K562 (cell line): ENCODE data around the gene ARHGAP25. TPM values are rescaled to one million over a fixed set of nuclear protein-coding genes. Genes with fewer than 3 reads are reported as not detected.

Source experiments
- ATAC-seq: fragments of 200-7000 bp; cut with Tn5 transposase; 3 replicates; pipeline ENCODE4 v1.9.1; 2020; ENCODE audit warnings: moderate library complexity
- BruUV-seq: library from RNA; stranded (reverse); fragments of 400-500 nt; replicated peaks from 2 replicates; lab custom pipeline; 2021; lab: Mats Ljungman, UMichigan
- CTCF ChIA-PET: fragments of 300-600 bp; formaldehyde crosslinking; extraction: SDS; loops from one replicate; lab custom pipeline; 2021; ENCODE audit warnings: low intra/inter-chr PET ratio; lab: Yijun Ruan, JAX
- POLR2A ChIA-PET: fragments of 300-600, 350-650 bp; sonication (Branson Sonifier 250); formaldehyde crosslinking; extraction: SDS; loops from one replicate; lab custom pipeline; 2021; ENCODE audit warnings: antibody characterized with exemption, inconsistent platforms; lab: Yijun Ruan, JAX
- DNase-seq, 4 experiments: peaks; one replicate each; pipeline versions ENCODE4 v3.0.0 to v3.0.0-alpha.2; 2011 to 2018; ENCODE audit warnings: low spot score in 3 of 4, mixed read lengths in 3 of 4; ENCODE audit errors: extremely low read depth in 1 of 4
- FAIRE-seq: peaks from 2 replicates; lab custom pipeline; 2011; peaks lifted over from hg19 to GRCh38; lab: Jason Lieb, UNC
- H2AFZ ChIP-seq: 2 replicates; pipeline ENCODE4 v1.6.0; 2011; ENCODE audit warnings: low read depth, low read length, control low read depth, inconsistent platforms
- H3K27ac ChIP-seq: fragments of 200-600 bp; 3 replicates; pipeline ENCODE4 v1.8.0; 2011; ENCODE audit warnings: low read depth, mild to moderate bottlenecking, control low read depth, inconsistent platforms, low read length, moderate library complexity, mixed read lengths; ENCODE audit errors: extremely low read depth
- H3K27me3 ChIP-seq, 2 experiments: fragments of 300-600 bp in 1 of 2; 2 replicates in 1 of 2; 3 replicates in 1 of 2; pipeline versions ENCODE4 v1.6.0 to v1.8.0; 2011; ENCODE audit warnings: inconsistent platforms in 2 of 2, low read length in 2 of 2, mild to moderate bottlenecking in 1 of 2, mixed read lengths in 1 of 2, moderate library complexity in 1 of 2; ENCODE audit not compliant: control insufficient read depth in 2 of 2, insufficient read depth in 2 of 2
- H3K36me3 ChIP-seq: fragments of 300-600 bp; 3 replicates; pipeline ENCODE4 v1.8.0; 2011; ENCODE audit warnings: mild to moderate bottlenecking, low read length, inconsistent platforms; ENCODE audit not compliant: control insufficient read depth, insufficient read depth
- H3K4me1 ChIP-seq, 2 experiments: fragments of 200-600 bp in 1 of 2; replicated peaks in 1 of 2; 2 replicates in 1 of 2; 3 replicates in 1 of 2; pipeline versions ENCODE4 v1.5.1 to v1.8.0; 2011; ENCODE audit warnings: inconsistent platforms in 2 of 2, low read length in 2 of 2, mild to moderate bottlenecking in 1 of 2, mixed read lengths in 1 of 2, moderate library complexity in 1 of 2; ENCODE audit not compliant: control insufficient read depth in 2 of 2, insufficient read depth in 2 of 2
- H3K4me2 ChIP-seq: 2 replicates; pipeline ENCODE4 v1.6.1; 2011; ENCODE audit warnings: low read length, control low read depth, inconsistent platforms, mixed read lengths; ENCODE audit not compliant: insufficient read depth
- H3K4me3 ChIP-seq: fragments of 200-600 bp; sonication (generic), shearing (Covaris generic); 2 replicates; pipeline ENCODE4 v1.5.1; 2016; ENCODE audit warnings: control low read depth, inconsistent platforms
- H3K79me2 ChIP-seq: fragments of 200-600 bp; 3 replicates; pipeline ENCODE4 v1.8.0; 2011; ENCODE audit warnings: low read length, inconsistent platforms; ENCODE audit not compliant: control insufficient read depth, insufficient read depth
- H3K9ac ChIP-seq, 2 experiments: 2 replicates each; pipeline versions ENCODE4 v1.6.0 to v1.6.1; 2011; ENCODE audit warnings: low read depth in 2 of 2, low read length in 2 of 2, control low read depth in 1 of 2, inconsistent platforms in 1 of 2, mild to moderate bottlenecking in 1 of 2, mixed read lengths in 1 of 2; ENCODE audit not compliant: insufficient read depth in 1 of 2
- H3K9me1 ChIP-seq: one replicate; pipeline ENCODE4 v1.6.0; 2011; ENCODE audit warnings: inconsistent platforms, mild to moderate bottlenecking, low read length, moderate library complexity; ENCODE audit not compliant: control insufficient read depth, insufficient read depth
- H3K9me3 ChIP-seq: replicated peaks from 2 replicates; pipeline ENCODE4 v1.5.1; 2011; ENCODE audit warnings: low read depth, low read length, inconsistent platforms; ENCODE audit not compliant: control insufficient read depth, insufficient read depth
- H4K20me1 ChIP-seq: replicated peaks from 2 replicates; pipeline ENCODE4 v1.6.1; 2011; ENCODE audit warnings: low read length, inconsistent platforms, mixed read lengths; ENCODE audit not compliant: control insufficient read depth, insufficient read depth
- ID3 ChIP-seq, 2 experiments: fragments of 250-450 bp in 1 of 2; fragments of 450-650 bp in 1 of 2; sonication (Bioruptor Pico) in 1 of 2; IDR thresholded peaks; 2 replicates each; pipeline versions ENCODE4 v1.6.1 to v1.8.0; 2016 to 2021; ENCODE audit warnings: mild to moderate bottlenecking in 2 of 2, moderate library complexity in 2 of 2, missing compliant biosample characterization in 1 of 2, missing genetic modification characterization in 1 of 2
- KDM5B ChIP-seq: fragments of 200-600 bp; sonication (generic); IDR thresholded peaks from 2 replicates; pipeline ENCODE4 v1.6.1; 2012; ENCODE audit warnings: low read depth, mild to moderate bottlenecking, moderate library complexity, low read length, control low read depth, inconsistent platforms; ENCODE audit not compliant: insufficient replicate concordance
- MEIS2 ChIP-seq: fragments of 450-650 bp; IDR thresholded peaks from 2 replicates; pipeline ENCODE4 v1.6.1; 2014; ENCODE audit warnings: mild to moderate bottlenecking; ENCODE audit not compliant: partially characterized antibody
- PBX2 ChIP-seq, 2 experiments: IDR thresholded peaks in 1 of 2; conservative IDR thresholded peaks in 1 of 2; 2 replicates each; pipeline ENCODE4 v1.6.1; 2016; ENCODE audit warnings: low read depth in 2 of 2, mild to moderate bottlenecking in 1 of 2, missing compliant biosample characterization in 1 of 2, missing genetic modification characterization in 1 of 2, moderate library complexity in 1 of 2
- PKNOX1 ChIP-seq: fragments of 450-650 bp; IDR thresholded peaks from 2 replicates; pipeline ENCODE4 v1.6.1; 2016
- PTTG1 ChIP-seq: fragments of 450-650 bp; IDR thresholded peaks from 2 replicates; pipeline ENCODE4 v1.6.1; 2016; ENCODE audit warnings: low read depth, mild to moderate bottlenecking, missing genetic modification characterization, missing compliant biosample characterization
- STAG1 ChIP-seq: sonication (generic); formaldehyde crosslinking; IDR thresholded peaks from 2 replicates; pipeline ENCODE4 v1.5.0; 2020; ENCODE audit warnings: missing genetic modification reagents, borderline replicate concordance
- ZFX ChIP-seq: sonication (generic); formaldehyde crosslinking; IDR thresholded peaks from 2 replicates; pipeline ENCODE4 v1.8.0; 2022; ENCODE audit warnings: mild to moderate bottlenecking, missing genetic modification reagents, moderate library complexity
- ZNF239 ChIP-seq: fragments of 250-450 bp; sonication (Bioruptor Pico); IDR thresholded peaks from 2 replicates; pipeline ENCODE4 v1.4.0; 2020; ENCODE audit warnings: mild to moderate bottlenecking
- ZNF311 ChIP-seq: fragments of 250-450 bp; sonication (Bioruptor Pico); IDR thresholded peaks from 2 replicates; pipeline ENCODE4 v1.4.0; 2020; ENCODE audit warnings: mild to moderate bottlenecking, moderate library complexity
- ZNF449 ChIP-seq: fragments of 250-450 bp; sonication (Bioruptor Pico); IDR thresholded peaks from 2 replicates; pipeline ENCODE4 v1.8.0; 2022; ENCODE audit warnings: moderate library complexity, mild to moderate bottlenecking, inconsistent platforms
- in situ Hi-C: fragments of 300-500 bp; cut with MboI; formaldehyde crosslinking; loops from 4 replicates; pipeline ENCODE4 v1.15.0; 2018; ENCODE audit warnings: inconsistent platforms, mixed read lengths
- intact Hi-C: fragments of 100-400 bp; cut with micrococcal nuclease; formaldehyde crosslinking; loops from 2 replicates; pipeline ENCODE4 v1.14.2; 2022
- polyA plus RNA-seq, 8 experiments: library from polyadenylated mRNA; depleted of rRNA in 4 of 8; stranded (reverse) in 5 of 8; unstranded in 3 of 8; fragments of >200 nt; fragmentation: Nextera tagmentation in 2 of 8; fragmentation: Illumina TruSeq in 1 of 8; extraction: Ambion mirVana in 2 of 8; extraction: Trizol in 1 of 8; gene quantifications; 2 replicates each; pipeline versions ENCODE4 v1.2.1 to v1.2.3, GENCODE V29; 2011 to 2014; ENCODE audit warnings: inconsistent platforms in 1 of 8, missing spikeins in 1 of 8
- total RNA-seq, 7 experiments: library from RNA; depleted of rRNA in 6 of 7; stranded (reverse); fragments of >200 nt in 6 of 7; fragmentation: Illumina TruSeq in 2 of 7; extraction: Trizol in 2 of 7; gene quantifications; 2 replicates each; pipeline versions ENCODE4 v1.2.1 to v1.2.3, GENCODE V29; 2011 to 2021; ENCODE audit warnings: low replicate concordance in 1 of 7

The ARHGAP25 gene
- total and polyA plus RNA-seq, 9 of the 15 experiments (the other 6 are each of a cell fraction or from before 2014, with no cell fraction given), result 4.9 to 14.8 (median 10.7) TPM

- TF ChIP-seq ZFX (CRISPR knock-in tag), result no peak
Measured at GRCh38 chr2:68762100-68762499, 27.5 kb downstream of the ARHGAP25 start (continued).

GRCh38 chr2:68762665-68763064 lies 28.1 kb downstream of the ARHGAP25 start:
- Histone ChIP-seq H2AFZ (peak overlapping the region; percentile 53), H3K9ac (no peak overlapping the region), H3K4me3 (no peak overlapping the region), H3K27me3 (no peaks in the 10 kb centered on the region), H4K20me1 (no peaks in the 10 kb centered on the region), H3K4me1 (peaks cover 6 to 44% of the 10 kb centered on the region in 2 experiments), H3K79me2 (no peaks in the 10 kb centered on the region), H3K4me2 (no peak overlapping the region), H3K27ac (peak overlapping the region; percentile 14; the same call in 1 of the 3 replicates), H3K36me3 (no peaks in the 10 kb centered on the region), H3K9me3 (no peaks in the 10 kb centered on the region), H3K9me1 (no peaks in the 10 kb centered on the region)
- ChIA-PET POLR2A (no interaction called here), CTCF (no interaction called here)
- ATAC-seq (no peak), FAIRE-seq (no peak), DNase-seq (peak in 1 of 4 experiments; percentile 37)
- in situ Hi-C loops, result no loop called here
- intact Hi-C loops, result no loop called here
- no TSS peak for BruUV-seq
- TF ChIP-seq ZNF449 (CRISPR knock-in tag) (0 out of 2 replicates have a peak, but pooled peaks have one; percentile 33), ZNF311 (CRISPR knock-in tag) (no peak), STAG1 (CRISPR knock-in tag) (no peak), ZNF239 (CRISPR knock-in tag) (no peak), PBX2 (CRISPR knock-in tag; IDR thresholded peaks at IDR 0.05; ENCODE audit: low read depth) (no peak), PBX2 (tag; conservative IDR thresholded peaks at IDR 0.05; ENCODE audit: low read depth) (peak; percentile 92), PTTG1 (no peak), KDM5B (no peak), PKNOX1 (peak; percentile 40; the same call in 1 of the 2 replicates), ID3 (CRISPR knock-in tag; IDR thresholded peaks at IDR 0.05) (no peak), ID3 (tag; IDR thresholded peaks at IDR 0.05) (no peak), MEIS2 (peak; percentile 90)
